B cell (primary cell): ENCODE data around the gene RPL41.

Experiments used
- EZH2 ChIP-seq: IDR thresholded peaks from 2 replicates; pipeline ENCODE4 v1.6.1; 2012; ENCODE audit warnings: borderline replicate concordance, low read depth, mild to moderate bottlenecking, moderate library complexity, low read length; ENCODE audit not compliant: insufficient read depth, poor library complexity, severe bottlenecking
- TF ChIP-seq, protein P1 (sequence below): fragments of 200-600 bp; IDR thresholded peaks from one replicate; pipeline ENCODE4 v1.8.0; 2022; ENCODE audit warnings: antibody characterized with exemption, mild to moderate bottlenecking

- TF ChIP-seq, protein P1, sequence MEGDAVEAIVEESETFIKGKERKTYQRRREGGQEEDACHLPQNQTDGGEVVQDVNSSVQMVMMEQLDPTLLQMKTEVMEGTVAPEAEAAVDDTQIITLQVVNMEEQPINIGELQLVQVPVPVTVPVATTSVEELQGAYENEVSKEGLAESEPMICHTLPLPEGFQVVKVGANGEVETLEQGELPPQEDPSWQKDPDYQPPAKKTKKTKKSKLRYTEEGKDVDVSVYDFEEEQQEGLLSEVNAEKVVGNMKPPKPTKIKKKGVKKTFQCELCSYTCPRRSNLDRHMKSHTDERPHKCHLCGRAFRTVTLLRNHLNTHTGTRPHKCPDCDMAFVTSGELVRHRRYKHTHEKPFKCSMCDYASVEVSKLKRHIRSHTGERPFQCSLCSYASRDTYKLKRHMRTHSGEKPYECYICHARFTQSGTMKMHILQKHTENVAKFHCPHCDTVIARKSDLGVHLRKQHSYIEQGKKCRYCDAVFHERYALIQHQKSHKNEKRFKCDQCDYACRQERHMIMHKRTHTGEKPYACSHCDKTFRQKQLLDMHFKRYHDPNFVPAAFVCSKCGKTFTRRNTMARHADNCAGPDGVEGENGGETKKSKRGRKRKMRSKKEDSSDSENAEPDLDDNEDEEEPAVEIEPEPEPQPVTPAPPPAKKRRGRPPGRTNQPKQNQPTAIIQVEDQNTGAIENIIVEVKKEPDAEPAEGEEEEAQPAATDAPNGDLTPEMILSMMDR = no peak
- no peak for TF ChIP-seq EZH2
Observed at GRCh38 chr12:56074396-56074795, 42.0 kb upstream of the RPL41 start.
